ENCODE results near the gene RASL10A.
A peak's percentile ranks its signal among the peaks of the same experiment; 100 is the strongest.

Gene RASL10A

DNA sequence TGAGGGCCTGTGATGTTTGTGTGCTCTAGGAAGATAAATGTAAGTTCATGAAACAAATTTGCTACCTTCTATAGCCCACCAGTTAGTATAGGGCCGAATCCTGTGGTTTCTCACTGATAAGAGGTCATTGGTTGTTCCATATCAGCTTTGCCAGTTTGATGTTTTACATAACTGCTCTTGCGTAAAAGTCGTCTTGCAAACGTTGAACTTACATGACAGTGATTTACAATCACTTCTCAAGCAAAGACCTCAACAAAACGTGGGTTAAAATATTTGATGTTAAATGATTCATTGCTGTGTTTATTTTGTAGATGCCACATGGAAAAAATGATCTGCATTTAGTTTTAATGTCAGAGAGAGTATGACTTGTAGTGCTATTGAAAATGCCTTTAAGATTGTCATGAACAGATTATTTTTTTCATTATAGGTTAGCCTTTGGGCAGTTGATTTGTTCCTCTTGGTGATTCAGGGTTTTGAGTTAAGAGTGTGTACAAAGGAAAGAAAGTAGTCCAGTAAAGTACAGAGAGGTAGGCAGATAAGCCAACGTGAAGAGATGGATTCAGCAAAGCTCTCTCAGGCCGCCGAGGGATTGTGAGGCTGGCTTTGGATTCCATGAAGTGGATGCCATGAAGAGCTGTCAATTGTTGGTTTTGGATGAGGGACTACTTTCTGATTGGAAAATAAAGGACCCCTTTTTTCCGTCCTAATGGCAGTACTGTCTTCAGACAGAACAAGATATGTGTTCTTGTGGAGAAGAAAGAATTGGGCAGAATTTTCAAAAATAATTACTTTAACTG lies 44.8 kb downstream of the RASL10A start:
- peak overlapping the region; percentile 89 for H3K4me3 ChIP-seq (ENCODE audit: low read length)
- H3K9me3 ChIP-seq (ENCODE audit: control insufficient read depth, low read depth, low read length), result no peaks in the 10 kb centered on the region
- H3K27me3 ChIP-seq (ENCODE audit: control insufficient read depth, insufficient read depth, low read length), result no peaks in the 10 kb centered on the region
- peaks cover 27% of the 10 kb centered on the region for H3K4me1 ChIP-seq (ENCODE audit: control insufficient read depth, low read depth, low read length)
- no peak overlapping the region for H3K9ac ChIP-seq (ENCODE audit: low read length)
- H3K27ac ChIP-seq (ENCODE audit: low read length), result no peak overlapping the region
- peaks cover 67% of the 10 kb centered on the region for H3K36me3 ChIP-seq (ENCODE audit: control insufficient read depth, low read depth, low read length)

DNA sequence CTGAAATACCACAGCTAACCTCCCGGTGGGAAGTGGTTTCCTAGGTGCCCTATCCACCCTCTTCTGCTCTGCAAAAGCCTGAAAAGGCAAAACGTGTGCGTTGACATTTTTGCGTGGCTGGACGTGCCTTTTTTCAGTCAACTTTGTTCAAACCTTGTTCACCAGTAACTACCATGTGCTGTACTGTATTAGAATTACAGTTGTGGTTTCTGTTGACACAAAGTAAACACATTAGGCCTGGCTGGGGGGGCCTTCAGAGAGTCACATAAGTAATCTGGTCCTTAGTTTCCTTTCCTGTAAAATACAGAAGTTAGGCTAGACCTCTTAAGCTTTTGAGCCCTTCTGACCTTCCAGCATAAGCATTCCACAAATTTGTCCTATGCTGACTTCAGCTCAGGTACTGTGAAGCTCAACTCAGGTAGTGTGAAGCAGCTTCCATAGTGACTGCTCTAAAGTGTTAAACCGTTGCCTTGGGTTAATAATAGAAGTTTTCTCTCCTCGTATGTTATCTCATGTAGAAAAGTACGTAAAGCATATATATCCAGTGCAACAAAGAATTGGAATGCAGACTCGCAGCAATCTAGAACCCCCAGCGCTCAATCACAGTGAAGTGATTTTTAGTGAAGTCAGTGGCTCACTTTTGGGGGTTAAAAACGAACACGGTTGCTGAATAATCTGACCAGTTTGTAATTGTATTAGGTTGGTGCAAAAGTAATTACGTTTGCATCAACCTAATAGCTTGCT lies 45.6 kb downstream of the RASL10A start:
- Histone ChIP-seq H3K27ac (ENCODE audit: low read length) (no peak overlapping the region), H3K4me3 (ENCODE audit: low read length) (peak overlapping the region; percentile 89), H3K9ac (ENCODE audit: low read length) (peak overlapping the region; percentile 99), H3K27me3 (ENCODE audit: control insufficient read depth, insufficient read depth, low read length) (no peaks in the 10 kb centered on the region), H3K4me1 (ENCODE audit: control insufficient read depth, low read depth, low read length) (peaks cover 27% of the 10 kb centered on the region), H3K36me3 (ENCODE audit: control insufficient read depth, low read depth, low read length) (peaks cover 67% of the 10 kb centered on the region), H3K9me3 (ENCODE audit: control insufficient read depth, low read depth, low read length) (no peaks in the 10 kb centered on the region)

- Histone ChIP-seq H3K36me3 (ENCODE audit: control insufficient read depth, low read depth, low read length) (peaks cover 64% of the 10 kb centered on the region), H3K27me3 (ENCODE audit: control insufficient read depth, insufficient read depth, low read length) (no peaks in the 10 kb centered on the region), H3K4me1 (ENCODE audit: control insufficient read depth, low read depth, low read length) (peaks cover 27% of the 10 kb centered on the region)
Observed at GRCh38 chr22:29269230-29269604, 46.3 kb downstream of the RASL10A start.

GRCh38 chr22:29268511-29269229 lies 46.8 kb downstream of the RASL10A start:
- Histone ChIP-seq H3K36me3 (ENCODE audit: control insufficient read depth, low read depth, low read length) (peaks cover 59% of the 10 kb centered on the region), H3K4me1 (ENCODE audit: control insufficient read depth, low read depth, low read length) (peaks cover 27% of the 10 kb centered on the region)

More at GRCh38 chr22:29269230-29269604, 46.3 kb downstream of the RASL10A start:
- Histone ChIP-seq H3K4me3 (ENCODE audit: low read length) (peak overlapping the region; percentile 89), H3K27ac (ENCODE audit: low read length) (peak overlapping the region; percentile 100), H3K9me3 (ENCODE audit: control insufficient read depth, low read depth, low read length) (no peaks in the 10 kb centered on the region), H3K9ac (ENCODE audit: low read length) (peak overlapping the region; percentile 99)

DNA sequence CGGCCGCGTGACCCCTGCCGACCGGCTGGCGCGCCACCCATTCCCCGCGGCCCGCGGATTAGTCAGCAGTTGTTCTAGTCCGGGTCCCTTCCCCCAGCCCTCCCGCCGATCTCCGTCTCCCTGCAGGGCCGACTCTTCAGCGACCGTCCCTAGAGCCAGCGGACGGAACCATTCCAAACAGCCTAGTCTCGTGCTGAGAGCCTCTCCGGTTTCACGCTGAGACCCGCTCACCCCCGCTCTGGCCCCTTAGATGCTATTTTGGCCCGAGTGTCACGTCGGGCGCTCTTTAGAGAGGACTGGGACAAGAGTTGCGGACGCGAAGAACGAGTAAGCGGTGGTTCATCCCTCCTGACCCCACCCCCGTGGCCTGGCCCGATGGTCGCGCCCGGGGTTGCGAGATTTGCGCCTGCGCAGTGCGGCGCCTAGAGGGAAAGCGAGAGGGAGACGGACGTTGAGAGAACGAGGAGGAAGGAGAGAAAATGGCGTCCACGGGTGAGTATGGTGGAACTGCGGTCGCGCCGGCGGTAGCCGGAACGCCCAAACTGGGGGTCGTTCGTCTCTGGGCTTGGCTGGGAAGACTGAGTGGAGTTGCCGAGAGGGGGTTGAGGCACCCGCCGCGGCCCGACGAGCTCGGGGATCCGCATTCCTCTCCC lies 47.5 kb downstream of the RASL10A start, which contains the start of the genes EWSR1 and RHBDD3:
Gene EWSR1 (plus strand): TSS at position 411 of the 653 bp plus-strand sequence. CDS start 69 bp downstream, at position 480.
Gene RHBDD3 (minus strand): TSS at position 124 of the 653 bp plus-strand sequence. CDS start 2,355 bp downstream, outside the sequence.
- peak within 1 kb of the TSS; percentile 99 for H3K9ac ChIP-seq (ENCODE audit: low read length)
- H3K9me3 ChIP-seq (ENCODE audit: control insufficient read depth, low read depth, low read length), result no peaks in the 10 kb centered on the region
- H3K27ac ChIP-seq (ENCODE audit: low read length), result peak within 1 kb of the TSS; percentile 100
- H3K27me3 ChIP-seq (ENCODE audit: control insufficient read depth, insufficient read depth, low read length), result no peaks in the 10 kb centered on the region
- peaks cover 52% of the 10 kb centered on the region for H3K36me3 ChIP-seq (ENCODE audit: control insufficient read depth, low read depth, low read length)
- peak within 1 kb of the TSS; percentile 89 for H3K4me3 ChIP-seq (ENCODE audit: low read length)
- peaks cover 27% of the 10 kb centered on the region for H3K4me1 ChIP-seq (ENCODE audit: control insufficient read depth, low read depth, low read length)

More at GRCh38 chr22:29268511-29269229, 46.8 kb downstream of the RASL10A start:
- no peaks in the 10 kb centered on the region for H3K9me3 ChIP-seq (ENCODE audit: control insufficient read depth, low read depth, low read length)
- no peaks in the 10 kb centered on the region for H3K27me3 ChIP-seq (ENCODE audit: control insufficient read depth, insufficient read depth, low read length)
- H3K27ac ChIP-seq (ENCODE audit: low read length), result peak overlapping the region; percentile 100
- peak overlapping the region; percentile 89 for H3K4me3 ChIP-seq (ENCODE audit: low read length)
- H3K9ac ChIP-seq (ENCODE audit: low read length), result peak overlapping the region; percentile 99

DNA sequence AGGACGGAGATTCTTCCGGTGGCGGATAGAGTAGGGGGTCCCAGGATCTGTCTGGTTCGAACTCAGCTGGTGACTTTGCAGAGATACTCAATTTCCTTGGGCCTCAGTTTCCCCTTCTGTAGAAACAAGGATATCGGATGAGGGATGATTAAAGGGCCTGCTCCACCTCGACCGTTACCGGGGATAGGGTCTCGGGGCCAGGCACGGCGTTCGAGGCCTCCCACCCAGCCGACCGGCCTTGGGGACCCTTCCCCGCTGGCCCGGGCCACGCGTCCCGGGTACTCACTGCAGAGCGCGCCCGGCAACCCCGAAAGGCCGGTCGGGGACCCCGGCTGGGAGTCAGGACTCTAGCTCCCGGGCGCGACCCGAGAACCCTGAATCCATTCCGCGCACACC lies 48.0 kb downstream of the RASL10A start:
- peaks cover 47% of the 10 kb centered on the region for H3K36me3 ChIP-seq (ENCODE audit: control insufficient read depth, low read depth, low read length)
- peak overlapping the region; percentile 89 for H3K4me3 ChIP-seq (ENCODE audit: low read length)
- peaks cover 27% of the 10 kb centered on the region for H3K4me1 ChIP-seq (ENCODE audit: control insufficient read depth, low read depth, low read length)
- H3K27ac ChIP-seq (ENCODE audit: low read length), result peak overlapping the region; percentile 100
- H3K9me3 ChIP-seq (ENCODE audit: control insufficient read depth, low read depth, low read length), result no peaks in the 10 kb centered on the region
- peak overlapping the region; percentile 99 for H3K9ac ChIP-seq (ENCODE audit: low read length)
- H3K27me3 ChIP-seq (ENCODE audit: control insufficient read depth, insufficient read depth, low read length), result no peaks in the 10 kb centered on the region

- H3K27me3 ChIP-seq (ENCODE audit: control insufficient read depth, insufficient read depth, low read length), result no peaks in the 10 kb centered on the region
- no peaks in the 10 kb centered on the region for H3K9me3 ChIP-seq (ENCODE audit: control insufficient read depth, low read depth, low read length)
- peak overlapping the region; percentile 100 for H3K27ac ChIP-seq (ENCODE audit: low read length)
- H3K4me3 ChIP-seq (ENCODE audit: low read length), result peak overlapping the region; percentile 89
- H3K9ac ChIP-seq (ENCODE audit: low read length), result peak overlapping the region; percentile 99
- H3K36me3 ChIP-seq (ENCODE audit: control insufficient read depth, low read depth, low read length), result peaks cover 40% of the 10 kb centered on the region
- H3K4me1 ChIP-seq (ENCODE audit: control insufficient read depth, low read depth, low read length), result peaks cover 27% of the 10 kb centered on the region
Observed at GRCh38 chr22:29266564-29267461, 48.7 kb downstream of the RASL10A start.

- Histone ChIP-seq H3K4me1 (ENCODE audit: control insufficient read depth, low read depth, low read length) (peaks cover 20% of the 10 kb centered on the region), H3K9me3 (ENCODE audit: control insufficient read depth, low read depth, low read length) (no peaks in the 10 kb centered on the region), H3K4me3 (ENCODE audit: low read length) (peak overlapping the region; percentile 89), H3K9ac (ENCODE audit: low read length) (no peak overlapping the region), H3K27me3 (ENCODE audit: control insufficient read depth, insufficient read depth, low read length) (no peaks in the 10 kb centered on the region), H3K27ac (ENCODE audit: low read length) (no peak overlapping the region), H3K36me3 (ENCODE audit: control insufficient read depth, low read depth, low read length) (peaks cover 31% of the 10 kb centered on the region)
Observed at GRCh38 chr22:29265929-29266328, 49.6 kb downstream of the RASL10A start.

DNA sequence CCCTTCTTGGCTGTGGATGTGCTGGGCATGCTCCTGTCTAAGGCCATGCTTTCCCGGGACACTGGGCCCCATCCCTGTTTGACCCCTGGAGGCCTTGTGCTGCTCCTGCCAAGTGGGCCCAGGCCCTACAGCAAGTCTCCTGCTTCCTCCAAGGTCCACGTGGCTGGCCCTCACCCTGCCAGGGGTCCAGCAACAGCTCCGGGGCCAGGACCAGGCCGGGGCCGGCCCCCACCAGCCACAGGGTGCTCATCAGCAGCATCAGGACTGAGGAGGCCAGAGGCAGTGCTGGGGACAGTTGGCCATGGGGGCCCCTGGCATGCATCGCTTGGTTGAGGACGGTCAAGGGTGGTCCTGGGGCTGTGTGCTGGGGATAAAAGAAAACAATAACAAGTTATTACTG lies 50.2 kb downstream of the RASL10A start:
- H3K4me1 ChIP-seq (ENCODE audit: control insufficient read depth, low read depth, low read length), result peaks cover 16% of the 10 kb centered on the region
- H3K36me3 ChIP-seq (ENCODE audit: control insufficient read depth, low read depth, low read length), result peaks cover 25% of the 10 kb centered on the region
- H3K27me3 ChIP-seq (ENCODE audit: control insufficient read depth, insufficient read depth, low read length), result no peaks in the 10 kb centered on the region
- H3K9ac ChIP-seq (ENCODE audit: low read length), result no peak overlapping the region
- no peak overlapping the region for H3K4me3 ChIP-seq (ENCODE audit: low read length)
- H3K9me3 ChIP-seq (ENCODE audit: control insufficient read depth, low read depth, low read length), result no peaks in the 10 kb centered on the region
- no peak overlapping the region for H3K27ac ChIP-seq (ENCODE audit: low read length)

DNA sequence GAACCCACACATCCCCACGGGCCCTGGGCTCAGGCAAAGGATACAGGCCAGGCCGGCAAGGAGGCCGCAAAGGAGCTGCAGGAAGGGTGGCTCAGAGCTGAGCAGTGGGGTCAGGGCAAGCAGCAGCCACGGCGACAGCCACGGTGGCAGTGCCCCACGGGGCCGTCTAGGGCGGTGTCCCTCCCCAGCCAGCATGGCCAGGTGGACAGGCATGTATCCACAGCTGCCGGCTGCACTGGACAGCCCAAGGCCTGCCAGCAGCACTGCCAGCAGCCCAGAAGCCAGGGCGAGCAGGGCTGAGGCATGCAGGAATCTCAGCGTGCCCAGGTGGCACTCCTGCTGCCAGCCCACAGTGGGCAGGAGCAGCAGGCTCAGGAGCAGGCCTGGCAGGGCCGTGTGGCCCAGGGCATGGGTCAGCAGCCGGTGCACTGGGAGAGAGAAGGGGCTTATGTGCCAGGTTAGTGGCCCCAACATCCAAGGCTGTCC lies 51.7 kb downstream of the RASL10A start:
- H3K4me3 ChIP-seq (ENCODE audit: low read length), result no peak overlapping the region
- peaks cover 9% of the 10 kb centered on the region for H3K4me1 ChIP-seq (ENCODE audit: control insufficient read depth, low read depth, low read length)
- H3K27me3 ChIP-seq (ENCODE audit: control insufficient read depth, insufficient read depth, low read length), result no peaks in the 10 kb centered on the region
- no peak overlapping the region for H3K27ac ChIP-seq (ENCODE audit: low read length)
- no peaks in the 10 kb centered on the region for H3K9me3 ChIP-seq (ENCODE audit: control insufficient read depth, low read depth, low read length)
- H3K36me3 ChIP-seq (ENCODE audit: control insufficient read depth, low read depth, low read length), result peaks cover 17% of the 10 kb centered on the region
- no peak overlapping the region for H3K9ac ChIP-seq (ENCODE audit: low read length)
